Fibroblast of skin of right quadriceps (primary cell): ENCODE measurements around the gene NFILZ.

Experiments
- DNase-seq: peaks from one replicate; pipeline ENCODE4 v3.0.0-alpha.2; 2013

The NFILZ gene, protein sequence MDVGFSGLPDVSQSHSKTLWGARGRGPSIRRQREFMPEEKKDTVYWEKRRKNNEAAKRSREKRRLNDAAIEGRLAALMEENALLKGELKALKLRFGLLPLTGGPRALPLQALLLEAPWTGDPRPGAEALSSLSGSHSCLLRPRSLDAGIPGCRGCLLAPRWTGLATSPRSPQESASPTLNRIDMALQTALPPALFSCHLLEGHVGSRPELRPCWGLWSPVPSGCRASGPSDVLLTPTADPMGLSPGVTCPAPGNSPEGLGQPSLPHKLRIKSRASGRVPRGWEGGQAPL

DNA sequence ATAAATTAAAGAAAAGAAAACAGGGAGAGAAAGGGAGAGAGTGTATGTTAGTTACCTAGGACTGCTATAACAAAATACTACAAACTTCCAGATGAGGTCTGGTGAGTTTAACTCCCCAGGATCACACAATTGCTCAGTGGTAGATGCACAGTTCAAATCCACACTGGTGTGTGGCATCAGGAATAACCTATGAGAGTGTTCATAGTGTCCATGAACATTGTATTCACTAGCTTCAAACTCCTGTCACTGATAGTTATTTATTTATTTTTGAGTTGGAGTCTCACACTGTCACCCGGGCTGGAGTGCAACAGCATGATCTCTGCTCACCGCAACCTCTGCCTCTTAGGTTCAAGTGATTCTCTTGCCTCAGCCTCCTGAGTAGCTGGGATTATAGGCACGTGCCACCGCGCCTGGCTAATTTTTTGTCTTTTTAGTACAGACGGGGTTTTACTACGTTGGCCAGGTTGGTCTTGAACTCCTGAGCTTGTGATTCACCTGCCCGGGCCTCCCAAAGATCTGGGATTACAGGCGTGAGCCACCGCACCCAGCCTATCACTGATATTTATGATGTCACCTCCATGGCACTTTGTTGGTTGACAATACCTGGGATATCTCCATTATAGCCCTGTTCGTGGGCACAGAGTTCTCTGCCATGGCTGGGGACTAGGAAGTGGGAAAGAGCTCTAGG, at the start of gene NFILZ:
Gene NFILZ (plus strand): TSS at position 638 of the 688 bp plus-strand sequence. CDS start 46,133 bp downstream, outside the sequence.
- no peak for DNase-seq

DNA sequence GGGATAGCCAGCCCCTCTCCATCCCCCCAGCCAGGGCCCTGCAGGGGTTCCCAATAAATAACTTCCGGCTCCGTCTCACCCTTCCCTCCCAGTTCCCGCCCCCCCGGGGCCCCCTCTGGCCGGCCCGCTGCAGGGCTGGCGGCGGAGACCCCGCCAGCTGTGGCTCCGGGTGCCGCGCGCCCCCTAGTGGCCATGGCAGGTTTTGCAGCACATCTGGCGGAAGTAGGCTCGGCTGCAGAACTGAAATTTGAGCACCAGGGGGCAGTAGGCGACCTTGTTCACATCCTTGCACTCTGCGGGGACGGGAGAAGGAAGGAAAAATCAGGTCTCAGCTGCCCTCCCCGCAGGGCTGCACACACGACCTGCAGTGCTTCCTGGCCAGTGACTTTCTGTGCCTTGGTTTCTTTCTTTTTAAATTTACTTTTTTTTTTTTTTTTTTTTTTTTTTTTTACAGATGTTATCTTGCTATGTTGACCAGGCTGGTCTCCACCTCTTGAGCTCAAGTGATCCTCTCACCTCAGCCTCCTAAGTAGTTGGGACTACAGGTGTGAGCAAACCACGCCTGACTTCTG, 49.6 kb upstream of the NFILZ start:
- DNase-seq = peak; percentile 68

DNA sequence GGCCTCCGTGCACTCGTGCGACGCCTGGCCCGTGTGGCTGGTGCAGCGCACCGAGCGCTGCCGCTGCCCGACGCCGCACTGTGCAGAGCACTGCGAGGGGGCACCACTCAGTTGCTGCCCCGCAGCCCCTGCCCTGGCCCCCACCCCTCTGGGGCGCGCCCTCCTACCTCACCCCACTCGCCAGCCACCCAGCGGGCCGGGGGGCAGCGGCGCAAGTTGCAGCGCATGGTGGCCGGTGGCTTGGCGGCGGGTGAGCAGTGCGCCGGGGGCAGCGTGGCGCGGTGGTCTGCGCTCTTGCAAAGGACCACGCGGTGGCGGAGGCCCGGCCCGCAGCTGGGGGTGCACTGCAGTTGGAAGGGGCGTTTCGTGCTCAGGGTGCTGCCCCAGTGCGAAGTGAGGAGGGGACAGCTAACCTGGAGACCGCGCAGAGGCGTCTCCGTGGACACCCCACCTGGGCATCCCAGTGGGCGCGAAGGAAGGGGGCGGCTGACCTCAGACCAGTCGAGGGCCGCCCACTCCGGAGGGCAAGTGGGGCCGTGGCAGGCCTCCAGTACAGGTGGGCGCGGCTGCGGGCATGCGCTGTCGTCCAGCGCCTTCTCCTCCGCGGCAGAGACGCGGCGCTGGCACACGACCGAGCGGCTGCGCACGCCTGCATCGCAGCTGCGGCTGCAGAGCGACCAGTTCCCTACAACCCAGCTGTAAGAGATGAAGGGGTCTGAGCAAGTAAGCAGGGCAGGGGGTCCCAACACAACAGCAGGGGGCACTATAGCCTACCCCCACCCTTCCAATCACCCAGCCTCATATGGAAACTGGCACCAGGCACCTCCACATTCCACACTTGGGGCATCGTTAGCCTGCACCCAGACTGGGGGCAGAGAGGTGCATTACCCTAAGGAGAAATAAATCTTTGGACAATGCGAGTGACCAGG, 45.2 kb upstream of the NFILZ start:
- no peak for DNase-seq

DNA sequence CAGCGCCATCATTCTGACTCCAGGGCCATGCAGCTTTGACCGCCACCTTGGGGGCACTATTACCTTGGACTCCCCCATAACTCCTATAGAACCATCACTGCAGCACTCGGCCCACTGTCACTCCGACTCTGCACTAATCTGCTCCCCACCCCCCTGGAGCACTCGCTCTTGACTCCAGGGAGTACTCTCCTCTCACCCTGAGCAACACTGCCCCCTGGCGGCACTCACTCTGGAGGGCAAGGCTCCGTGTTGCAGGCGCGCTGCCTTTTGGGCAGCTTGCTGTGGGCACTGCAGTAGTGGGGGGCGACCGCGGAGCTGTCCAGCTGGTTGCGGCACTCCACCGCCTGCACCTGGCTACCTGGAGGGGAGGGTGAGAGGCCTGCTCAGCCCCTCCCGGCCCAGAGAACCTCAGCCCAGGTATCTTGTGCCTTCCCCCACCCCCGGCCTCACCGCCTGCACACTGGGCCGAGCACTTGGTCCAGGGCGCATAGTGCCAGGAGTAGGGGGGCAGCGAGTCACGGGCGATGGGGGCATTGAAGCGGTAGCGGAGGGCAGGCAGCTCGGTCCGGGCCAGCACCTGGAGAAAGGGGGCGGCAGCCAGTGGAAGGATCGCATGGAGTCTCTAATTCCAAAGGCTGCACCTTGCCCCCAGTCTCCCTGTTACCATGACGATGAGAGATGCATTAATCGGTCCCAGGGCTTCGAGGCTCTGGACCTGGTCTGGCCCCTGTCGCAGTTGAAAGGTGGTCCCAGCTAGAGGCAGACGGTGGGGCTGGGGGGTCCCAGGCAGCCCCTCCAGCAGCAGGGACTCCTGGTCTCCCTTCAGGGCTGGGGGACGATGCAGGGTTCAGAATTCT, 44.3 kb upstream of the NFILZ start:
- DNase-seq = peak; percentile 31

DNA sequence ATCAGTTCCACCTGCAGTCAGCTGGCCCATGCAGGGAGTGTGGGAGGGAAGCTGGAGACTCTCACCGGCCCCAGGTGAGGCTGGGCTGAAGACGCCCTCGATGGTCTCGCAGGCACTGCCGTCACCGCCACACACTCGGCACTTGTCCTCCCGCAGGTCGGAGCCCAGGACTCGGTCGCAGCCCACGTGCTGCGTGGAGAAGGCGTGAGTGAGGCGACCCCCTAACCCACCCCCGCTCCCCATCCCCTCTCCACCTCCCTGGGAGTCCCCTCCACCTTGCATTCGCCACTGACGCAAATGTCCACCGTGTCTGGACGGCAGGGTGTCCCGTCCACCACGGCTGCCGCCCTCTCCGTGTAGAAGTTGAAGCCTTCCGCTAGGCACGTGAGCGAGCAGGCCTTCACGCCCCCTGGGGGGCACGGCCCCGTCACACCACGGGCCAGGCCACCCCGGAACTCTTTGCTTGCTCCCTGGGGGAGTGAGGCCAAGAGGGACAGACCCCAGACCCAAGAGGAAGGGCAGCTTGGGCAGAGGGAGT, 41.2 kb upstream of the NFILZ start:
- no peak for DNase-seq

GRCh38 chr19:8592231-8593009, 38.0 kb upstream of the NFILZ start:
- peak; percentile 95 for DNase-seq

DNA sequence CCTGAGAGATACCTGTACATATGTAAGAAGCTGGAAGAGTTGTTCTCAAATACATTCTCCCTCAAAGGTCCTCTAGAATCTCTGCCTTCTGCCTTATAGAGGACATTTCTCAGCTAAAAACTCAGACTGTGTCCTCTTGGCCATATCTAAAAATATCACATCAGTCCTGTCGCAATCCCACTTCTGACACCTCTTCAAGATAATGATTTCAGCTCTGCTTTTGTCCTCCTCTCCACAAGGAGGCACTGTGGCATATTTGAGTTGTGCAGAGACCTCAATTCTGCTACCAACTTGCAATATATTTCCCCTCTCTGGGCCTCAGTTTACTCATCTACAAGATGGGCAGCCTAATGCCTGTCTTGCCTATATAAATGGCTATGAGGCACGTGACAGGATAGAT, 36.5 kb upstream of the NFILZ start:
- DNase-seq = no peak

- no peak for DNase-seq
These were observed 34.8 kb upstream of the NFILZ start for GRCh38 chr19:8595651-8596050.

DNA sequence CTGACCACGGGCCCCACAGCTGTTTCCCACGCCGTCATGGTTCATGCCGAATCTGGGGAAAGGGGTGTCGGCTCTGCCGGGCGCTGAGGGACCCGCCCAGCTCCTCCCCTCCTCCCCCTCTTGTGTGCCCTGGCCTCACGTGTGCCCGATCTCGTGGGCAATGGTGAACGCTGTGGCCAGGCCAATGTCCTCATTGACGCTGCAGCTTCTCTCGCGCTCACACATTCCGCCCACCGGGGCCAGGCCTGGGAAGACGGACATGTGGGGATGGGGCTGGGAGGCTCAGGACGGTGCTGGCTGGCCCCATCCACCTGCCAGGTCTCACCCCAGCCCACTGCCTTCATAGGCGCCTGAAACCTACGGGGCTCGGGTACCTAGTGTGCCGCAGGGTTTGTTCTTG, 34.3 kb upstream of the NFILZ start:
- no peak for DNase-seq

- DNase-seq = no peak
These were observed 30.4 kb upstream of the NFILZ start for GRCh38 chr19:8600064-8600463.

GRCh38 chr19:8600816-8601215, 29.6 kb upstream of the NFILZ start:
- no peak for DNase-seq

GRCh38 chr19:8601796-8602195, 28.6 kb upstream of the NFILZ start:
- no peak for DNase-seq

GRCh38 chr19:8605514-8605913, 24.9 kb upstream of the NFILZ start:
- DNase-seq = no peak

GRCh38 chr19:8607386-8607785, 23.0 kb upstream of the NFILZ start:
- DNase-seq = peak; percentile 49

DNA sequence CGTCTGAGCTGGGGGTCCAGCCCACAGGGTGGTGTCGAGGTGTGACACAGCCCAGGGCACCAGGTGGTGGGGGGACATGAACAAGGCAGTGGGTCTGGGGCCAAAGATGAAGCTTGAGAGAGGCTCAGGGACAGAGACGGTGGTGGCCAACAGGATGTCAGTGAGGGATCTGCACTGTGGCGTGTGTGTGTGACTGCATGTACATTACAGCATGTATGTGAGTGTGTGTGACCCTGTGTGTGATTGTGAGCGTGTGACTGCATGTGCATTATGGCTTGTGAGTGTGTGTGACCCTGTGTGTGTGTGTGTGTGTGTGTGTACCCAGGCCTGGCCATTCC, 21.5 kb upstream of the NFILZ start:
- DNase-seq = no peak

DNA sequence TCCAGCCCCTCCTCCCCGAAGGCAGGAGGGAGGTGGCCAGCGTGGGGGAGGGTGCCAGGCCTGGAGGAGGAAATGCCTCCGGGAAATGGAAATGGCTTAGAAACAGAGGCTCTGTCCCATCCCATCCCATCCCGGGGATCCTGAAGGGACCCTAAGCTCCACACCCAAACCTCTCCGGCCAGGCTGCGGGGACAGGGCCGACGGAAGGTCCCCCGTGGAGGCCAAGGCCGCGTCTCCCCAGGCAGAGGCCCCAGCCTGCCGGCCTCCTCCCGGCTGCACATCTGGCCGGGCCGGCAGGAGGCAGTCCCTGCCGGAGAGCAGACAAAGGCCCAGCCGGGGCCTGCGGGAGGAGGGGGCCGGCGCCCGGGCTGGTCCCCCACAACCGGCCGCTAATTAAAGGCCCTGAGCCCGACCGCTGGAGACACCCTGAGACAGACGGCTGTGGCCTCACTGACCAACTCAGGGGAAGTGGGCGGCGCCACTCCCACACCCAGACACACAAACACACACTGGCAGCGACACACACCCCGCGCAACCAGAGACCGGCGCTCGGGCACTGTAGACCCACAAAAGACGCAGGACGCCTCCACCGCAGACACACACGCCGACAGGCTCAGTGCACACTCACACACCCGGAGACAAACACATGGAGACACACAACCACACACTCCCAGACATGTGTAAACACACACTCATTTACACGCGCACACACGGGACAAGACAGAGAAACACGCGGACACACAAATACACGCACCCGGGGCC, 21.0 kb upstream of the NFILZ start:
- peak; percentile 62 for DNase-seq

- DNase-seq = peak; percentile 46
These were observed 20.1 kb upstream of the NFILZ start, which contains the start of gene ADAMTS10 for GRCh38 chr19:8610041-8610935. TSS of gene ADAMTS10 (minus strand) at chr19:8610715. CDS start at chr19:8605710, 5,005 bp downstream.

DNA sequence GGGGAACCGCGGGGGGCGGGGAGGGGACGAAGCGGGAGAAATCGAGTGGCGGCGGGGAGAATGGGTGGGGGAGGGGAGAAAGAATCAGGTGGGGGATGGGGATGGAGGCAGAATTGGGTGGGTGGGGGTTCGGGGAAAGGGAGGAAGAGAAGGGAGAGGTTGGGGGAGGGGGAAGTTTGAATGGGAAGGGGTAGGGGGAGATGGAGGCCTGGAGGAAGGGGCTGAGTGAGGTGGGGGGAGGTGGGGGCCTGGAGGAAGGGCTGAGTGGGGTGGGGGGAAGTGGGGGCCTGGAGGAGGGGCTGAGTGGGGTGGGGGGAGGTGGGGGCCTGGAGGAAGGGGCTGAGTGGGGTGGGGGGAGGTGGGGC, 19.5 kb upstream of the NFILZ start:
- DNase-seq = no peak

- DNase-seq = peak; percentile 32
These were observed 19.0 kb upstream of the NFILZ start for GRCh38 chr19:8611391-8611876.
